Measurements from ENCODE around the gene TMEM95.

DNA sequence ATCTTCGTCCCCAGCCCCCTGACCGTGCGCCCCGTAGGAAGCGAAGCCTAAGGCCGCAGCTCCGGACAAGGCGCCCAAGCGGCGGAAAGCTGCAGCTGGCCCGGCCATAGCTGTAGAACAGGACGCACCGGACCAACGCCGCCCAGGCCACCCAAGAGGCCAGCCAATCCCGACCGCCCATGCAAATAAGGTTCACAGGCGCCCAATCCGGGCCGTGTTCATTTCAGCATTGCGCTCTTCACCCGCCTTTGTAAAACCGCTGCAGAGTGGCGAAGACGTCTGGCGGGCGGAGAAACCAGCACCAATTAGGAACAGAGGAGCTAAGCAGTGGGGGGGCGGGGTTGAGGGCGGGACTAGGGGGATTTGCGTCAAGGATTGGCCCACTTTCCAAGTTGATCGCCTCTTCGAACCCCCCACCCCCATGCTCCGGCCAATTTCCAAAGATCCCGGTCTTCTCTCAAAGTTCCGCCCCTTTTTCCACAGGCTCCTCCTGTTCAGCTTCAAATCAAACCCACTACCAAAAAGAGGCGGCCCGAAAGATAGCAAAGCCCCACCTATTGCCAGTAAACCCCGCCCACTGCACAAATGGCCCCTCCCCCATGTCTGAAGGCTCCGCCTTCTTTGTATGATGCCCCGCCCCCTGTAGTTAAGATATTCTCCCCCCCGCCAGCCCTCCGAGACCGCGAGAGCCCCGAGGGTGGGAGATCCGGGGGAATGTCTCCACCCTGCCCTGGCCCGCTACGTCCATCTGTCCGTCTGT is 49.2 kb downstream of the TMEM95 start, which contains the start of gene TMEM256:
- TF ChIP-seq POLR2AphosphoS5 (IDR thresholded peaks at IDR 0.05; ENCODE audit: low read length) (peak; percentile 93), E2F8 (IDR thresholded peaks at IDR 0.05; ENCODE audit: low read depth, partially characterized antibody) (no peak), CTCF (IDR thresholded peaks at IDR 0.05 in 2 of 3, conservative IDR thresholded peaks at IDR 0.05 in 1 of 3; ENCODE audit: control insufficient read depth in 2 of 3, extremely low read depth in 1 of 3, insufficient read depth in 1 of 3, low read depth in 3 of 3, low read length in 3 of 3) (no peak), EZH2 (IDR thresholded peaks at IDR 0.05; ENCODE audit: borderline replicate concordance, control insufficient read depth, low read depth, low read length) (no peak), POLR2A (IDR thresholded peaks at IDR 0.05; ENCODE audit: low read depth, low read length) (peak; percentile 95), SPI1 (IDR thresholded peaks at IDR 0.05; ENCODE audit: borderline replicate concordance, insufficient read depth, low read depth, low read length) (no peak), NBN (IDR thresholded peaks at IDR 0.05) (peak; percentile 66; the same call in 1 of the 2 replicates), CBX5 (IDR thresholded peaks at IDR 0.05; ENCODE audit: low read depth) (no peak), ZNF217 (IDR thresholded peaks at IDR 0.05) (no peak), CHD2 (IDR thresholded peaks at IDR 0.05; ENCODE audit: borderline replicate concordance, low read depth, low read length) (peak; percentile 88), CBX3 (IDR thresholded peaks at IDR 0.05; ENCODE audit: borderline replicate concordance, low read depth) (no peak), LARP7 (IDR thresholded peaks at IDR 0.05) (0 out of 2 replicates have a peak, but pooled peaks have one; percentile 47)
- TF ChIP-seq, protein P1, sequence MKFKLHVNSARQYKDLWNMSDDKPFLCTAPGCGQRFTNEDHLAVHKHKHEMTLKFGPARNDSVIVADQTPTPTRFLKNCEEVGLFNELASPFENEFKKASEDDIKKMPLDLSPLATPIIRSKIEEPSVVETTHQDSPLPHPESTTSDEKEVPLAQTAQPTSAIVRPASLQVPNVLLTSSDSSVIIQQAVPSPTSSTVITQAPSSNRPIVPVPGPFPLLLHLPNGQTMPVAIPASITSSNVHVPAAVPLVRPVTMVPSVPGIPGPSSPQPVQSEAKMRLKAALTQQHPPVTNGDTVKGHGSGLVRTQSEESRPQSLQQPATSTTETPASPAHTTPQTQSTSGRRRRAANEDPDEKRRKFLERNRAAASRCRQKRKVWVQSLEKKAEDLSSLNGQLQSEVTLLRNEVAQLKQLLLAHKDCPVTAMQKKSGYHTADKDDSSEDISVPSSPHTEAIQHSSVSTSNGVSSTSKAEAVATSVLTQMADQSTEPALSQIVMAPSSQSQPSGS (IDR thresholded peaks at IDR 0.05; ENCODE audit: low read length): no peak

Data from GM12878 (cell line).